Left ventricle myocardium inferior (tissue), 1 donor: Measurements from ENCODE around the gene CDCA5. TPM values are rescaled to one million over a fixed set of nuclear protein-coding genes. Genes with fewer than 3 reads are reported as not detected.

Experiments used
- DNase-seq: peaks from one replicate; pipeline ENCODE4 v3.0.0-alpha.2; 2020
- H3K27ac ChIP-seq: fragments of 200-600 bp; replicated peaks from 2 replicates; pipeline ENCODE4 v1.8.0; 2021
- H3K27me3 ChIP-seq: fragments of 200-600 bp; 2 replicates; pipeline ENCODE4 v1.8.0; 2021; ENCODE audit warnings: low read depth
- H3K36me3 ChIP-seq: fragments of 200-600 bp; 2 replicates; pipeline ENCODE4 v1.8.0; 2021
- H3K4me1 ChIP-seq: fragments of 200-600 bp; 2 replicates; pipeline ENCODE4 v1.8.0; 2021
- H3K4me3 ChIP-seq: fragments of 200-600 bp; 2 replicates; pipeline ENCODE4 v1.8.0; 2021; ENCODE audit warnings: mild to moderate bottlenecking, moderate library complexity
- H3K9me3 ChIP-seq: fragments of 200-600 bp; replicated peaks from 2 replicates; pipeline ENCODE4 v1.8.0; 2021
- intact Hi-C: fragments of 100-400 bp; cut with micrococcal nuclease; formaldehyde crosslinking; loops from one replicate; pipeline ENCODE4 v1.11.0; 2022
- microRNA-seq: library from miRNA; unstranded; fragments of <30 nt; microRNA quantifications from one replicate; pipeline ENCODE4 v1.2.0, GENCODE V29; 2020
- total RNA-seq: library from RNA; stranded (reverse); fragmentation: NEBNext Ultra II Directional; extraction: Animal tissue kit (Norgen Biotek cat#: 25700); gene quantifications from one replicate; pipeline ENCODE4 v1.2.1, GENCODE V29; 2021
- TF ChIP-seq, protein P1 (sequence below): fragments of 200-600 bp; IDR thresholded peaks from 2 replicates; pipeline ENCODE4 v1.8.0; 2021; ENCODE audit warnings: antibody characterized with exemption, mild to moderate bottlenecking, borderline replicate concordance
- donor health status: DM: no; HTN: yes; CAD: no; lungs with severe emphysema.

Gene CDCA5
- total RNA-seq, 1 donor from 2014 or later: 1.3 TPM

DNA sequence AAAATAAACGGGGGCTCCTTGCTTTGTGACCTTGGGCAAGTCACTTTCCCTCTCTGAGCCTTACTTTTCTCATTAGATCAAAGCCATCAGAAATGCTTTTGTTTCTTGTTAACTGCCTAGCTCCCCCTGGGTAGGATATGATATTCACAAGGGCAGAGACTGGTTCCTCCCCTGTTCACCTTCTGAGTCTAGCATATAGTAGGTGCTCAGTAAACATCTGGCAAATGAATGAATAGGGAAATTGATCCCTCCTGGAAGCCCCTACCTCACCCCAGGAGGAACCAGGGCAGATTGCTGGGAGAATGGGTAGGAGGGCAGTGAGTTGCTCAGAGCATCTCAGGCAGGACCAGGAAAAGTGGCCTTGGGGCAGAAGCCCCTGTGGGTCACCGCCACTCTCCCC, 49.4 kb downstream of the CDCA5 start:
- DNase-seq: no peak
- Histone ChIP-seq H3K4me1 (peaks cover 10% of the 10 kb centered on the region), H3K27me3 (no peaks in the 10 kb centered on the region), H3K36me3 (peaks cover 71% of the 10 kb centered on the region), H3K4me3 (no peak overlapping the region), H3K9me3 (no peaks in the 10 kb centered on the region), H3K27ac (no peak overlapping the region)
- TF ChIP-seq, protein P1, sequence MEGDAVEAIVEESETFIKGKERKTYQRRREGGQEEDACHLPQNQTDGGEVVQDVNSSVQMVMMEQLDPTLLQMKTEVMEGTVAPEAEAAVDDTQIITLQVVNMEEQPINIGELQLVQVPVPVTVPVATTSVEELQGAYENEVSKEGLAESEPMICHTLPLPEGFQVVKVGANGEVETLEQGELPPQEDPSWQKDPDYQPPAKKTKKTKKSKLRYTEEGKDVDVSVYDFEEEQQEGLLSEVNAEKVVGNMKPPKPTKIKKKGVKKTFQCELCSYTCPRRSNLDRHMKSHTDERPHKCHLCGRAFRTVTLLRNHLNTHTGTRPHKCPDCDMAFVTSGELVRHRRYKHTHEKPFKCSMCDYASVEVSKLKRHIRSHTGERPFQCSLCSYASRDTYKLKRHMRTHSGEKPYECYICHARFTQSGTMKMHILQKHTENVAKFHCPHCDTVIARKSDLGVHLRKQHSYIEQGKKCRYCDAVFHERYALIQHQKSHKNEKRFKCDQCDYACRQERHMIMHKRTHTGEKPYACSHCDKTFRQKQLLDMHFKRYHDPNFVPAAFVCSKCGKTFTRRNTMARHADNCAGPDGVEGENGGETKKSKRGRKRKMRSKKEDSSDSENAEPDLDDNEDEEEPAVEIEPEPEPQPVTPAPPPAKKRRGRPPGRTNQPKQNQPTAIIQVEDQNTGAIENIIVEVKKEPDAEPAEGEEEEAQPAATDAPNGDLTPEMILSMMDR: no peak
- intact Hi-C loops: no loop called here

DNA sequence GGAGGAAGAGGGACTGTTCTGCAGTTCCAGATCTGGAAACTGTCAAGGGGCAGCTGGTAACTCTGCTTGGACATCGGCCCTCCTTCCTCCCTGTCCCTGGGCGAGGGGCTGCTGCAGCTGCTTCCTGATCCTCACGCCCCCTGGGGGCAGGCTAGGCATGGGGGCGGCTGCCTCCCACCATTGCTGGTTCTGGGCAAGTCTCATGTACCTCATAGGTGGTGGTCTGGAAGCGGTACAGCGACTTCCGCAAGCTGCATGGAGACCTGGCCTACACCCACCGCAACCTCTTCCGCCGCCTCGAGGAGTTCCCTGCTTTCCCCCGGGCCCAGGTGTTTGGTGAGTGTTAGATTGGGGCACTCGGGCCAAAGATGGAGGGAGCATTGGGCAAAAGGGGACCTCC, 51.6 kb downstream of the CDCA5 start:
- peaks cover 54% of the 10 kb centered on the region for H3K36me3 ChIP-seq
- no peaks in the 10 kb centered on the region for H3K27me3 ChIP-seq
- peaks cover 27% of the 10 kb centered on the region for H3K4me1 ChIP-seq
- H3K4me3 ChIP-seq: no peak overlapping the region
- DNase-seq: no peak
- H3K27ac ChIP-seq: no peak overlapping the region
- no peaks in the 10 kb centered on the region for H3K9me3 ChIP-seq
- intact Hi-C loops: no loop called here
- TF ChIP-seq, protein P1: no peak

Small RNA genes within 50 kb of the gene (microRNA-seq; reads per million reads assigned to microRNA genes)
- not detected for gene MIR6751

Other genes starting within 250 kb of the CDCA5 start
- gene CDC42BPG, start 239.4 kb downstream of the CDCA5 start, total RNA-seq: 1.1 TPM
- 40.3 TPM for gene EHD1, start 205.4 kb downstream of the CDCA5 start, total RNA-seq
- gene ATG2A, start 166.8 kb downstream of the CDCA5 start, total RNA-seq: 13.1 TPM
- 22.5 TPM for gene PPP2R5B, start 159.4 kb downstream of the CDCA5 start, total RNA-seq
- gene GPHA2, start 148.1 kb downstream of the CDCA5 start, total RNA-seq: not detected
- not detected for gene MAJIN, start 111.9 kb downstream of the CDCA5 start, total RNA-seq
- gene BATF2, start 87.1 kb downstream of the CDCA5 start, total RNA-seq: 1.3 TPM
- 128 TPM for gene ARL2, start 69.9 kb downstream of the CDCA5 start, total RNA-seq
- gene SNX15, start 56.6 kb downstream of the CDCA5 start, total RNA-seq: 15.7 TPM
- gene SAC3D1, start 42.8 kb downstream of the CDCA5 start, total RNA-seq: 5.6 TPM
- gene NAALADL1, start 25.5 kb downstream of the CDCA5 start, total RNA-seq: 4.8 TPM
- gene ZFPL1, start 182 bp upstream of the CDCA5 start, total RNA-seq: 23.1 TPM
- gene VPS51, start 12.2 kb upstream of the CDCA5 start, total RNA-seq: 92.2 TPM
- 56.7 TPM for gene TM7SF2, start 27.8 kb upstream of the CDCA5 start, total RNA-seq
- 6.1 TPM for gene ZNHIT2, start 33.7 kb upstream of the CDCA5 start, total RNA-seq
- gene FAU, start 38.1 kb upstream of the CDCA5 start, total RNA-seq: 629 TPM
- gene MRPL49, start 38.3 kb upstream of the CDCA5 start, total RNA-seq: 32.1 TPM
- 25.6 TPM for gene SYVN1, start 50.5 kb upstream of the CDCA5 start, total RNA-seq
- gene SPDYC, start 86.2 kb upstream of the CDCA5 start, total RNA-seq: not detected
- 74.6 TPM for gene CAPN1, start 97.9 kb upstream of the CDCA5 start, total RNA-seq
- 3.8 TPM for gene POLA2, start 177.9 kb upstream of the CDCA5 start, total RNA-seq
- 11.3 TPM for gene CDC42EP2, start 230.8 kb upstream of the CDCA5 start, total RNA-seq
- 40.6 TPM for gene DPF2, start 249.8 kb upstream of the CDCA5 start, total RNA-seq